Measurements from ENCODE around the gene ASB13.

Gene ASB13

GRCh38 chr10:5595994-5596471 is 70.4 kb downstream of the ASB13 start:
- peaks cover 10% of the 10 kb centered on the region for H3K4me1 ChIP-seq (ENCODE audit: control insufficient read depth, insufficient read depth, low read length)
- H3K27ac ChIP-seq (ENCODE audit: extremely low read depth, low read depth, low read length) = no peak overlapping the region; the same call in 1 of the 2 replicates
- H3K36me3 ChIP-seq (ENCODE audit: control insufficient read depth in 2 of 2, insufficient read depth in 1 of 2, low read length in 2 of 2) = no peaks in the 10 kb centered on the region
- CTCF ChIA-PET = interaction anchor here (0.6 to 2.7 kb wide), 4 partner anchors 22 to 172 kb away, joined by 4 to 10 read pairs (median 6); no protein-coding TSS in a partner anchor
- POLR2A ChIA-PET = interaction anchor here (1.0 to 1.3 kb wide), 2 partner anchors 47 to 150 kb away, joined by 3 read pairs; no protein-coding TSS in a partner anchor
- no peak overlapping the region for H3K4me3 ChIP-seq (ENCODE audit: low read depth, low read length)
- TF ChIP-seq MEIS1 (CRISPR knock-in tag; IDR thresholded peaks at IDR 0.05; ENCODE audit: borderline replicate concordance) (peak; percentile 50; the same call in 1 of the 2 replicates), HOXC10 (CRISPR knock-in tag; IDR thresholded peaks at IDR 0.05) (no peak), ZNF266 (tag by site-specific recombination; IDR thresholded peaks at IDR 0.05; ENCODE audit: low read depth) (no peak), EGR2 (tag by site-specific recombination; IDR thresholded peaks at IDR 0.05; ENCODE audit: low read depth) (no peak), ZNF214 (tag by site-specific recombination; IDR thresholded peaks at IDR 0.05; ENCODE audit: borderline replicate concordance) (no peak), ZNF624 (tag by site-specific recombination; IDR thresholded peaks at IDR 0.05) (no peak), ZNF747 (tag by site-specific recombination; IDR thresholded peaks at IDR 0.05) (no peak), GLIS1 (tag by site-specific recombination; IDR thresholded peaks at IDR 0.05) (peak; percentile 28; the same call in 1 of the 2 replicates), ZBTB11 (tag by site-specific recombination; conservative IDR thresholded peaks at IDR 0.05; ENCODE audit: low read depth) (no peak), PRDM10 (tag by site-specific recombination; IDR thresholded peaks at IDR 0.05) (peak; percentile 94), IKZF3 (tag by site-specific recombination; IDR thresholded peaks at IDR 0.05) (no peak)
- H3K9me3 ChIP-seq (ENCODE audit: control insufficient read depth, insufficient read depth, low read depth, low read length) = no peaks in the 10 kb centered on the region

- Histone ChIP-seq H3K4me3 (ENCODE audit: low read depth, low read length) (no peak overlapping the region), H3K4me1 (ENCODE audit: control insufficient read depth, insufficient read depth, low read length) (peaks cover 10% of the 10 kb centered on the region)
- TF ChIP-seq ZNF704 (tag by site-specific recombination; IDR thresholded peaks at IDR 0.05) (no peak), ZSCAN5A (tag by site-specific recombination; IDR thresholded peaks at IDR 0.05) (no peak), ZNF404 (tag by site-specific recombination; IDR thresholded peaks at IDR 0.05) (no peak), ZNF133 (tag by site-specific recombination; IDR thresholded peaks at IDR 0.05) (no peak), ZNF768 (tag by site-specific recombination; IDR thresholded peaks at IDR 0.05) (no peak), ZNF518A (tag by site-specific recombination; conservative IDR thresholded peaks at IDR 0.05; ENCODE audit: low read depth) (no peak), ZNF239 (tag by site-specific recombination; IDR thresholded peaks at IDR 0.05) (no peak), ZFP37 (tag by site-specific recombination; IDR thresholded peaks at IDR 0.05) (no peak), ZNF596 (tag by site-specific recombination; IDR thresholded peaks at IDR 0.05) (no peak)
These were observed 70.8 kb downstream of the ASB13 start for GRCh38 chr10:5595591-5595990.

More at GRCh38 chr10:5595591-5595990, 70.8 kb downstream of the ASB13 start:
- POLR2A ChIA-PET = interaction anchor here (1.0 to 1.3 kb wide), 2 partner anchors 47 to 150 kb away, joined by 3 read pairs; no protein-coding TSS in a partner anchor
- CTCF ChIA-PET = interaction anchor here (0.6 to 2.7 kb wide), 4 partner anchors 23 to 171 kb away, joined by 4 to 10 read pairs (median 6); no protein-coding TSS in a partner anchor
- Histone ChIP-seq H3K9me3 (ENCODE audit: control insufficient read depth, insufficient read depth, low read depth, low read length) (no peaks in the 10 kb centered on the region), H3K36me3 (ENCODE audit: control insufficient read depth in 2 of 2, insufficient read depth in 1 of 2, low read length in 2 of 2) (no peaks in the 10 kb centered on the region), H3K27ac (ENCODE audit: extremely low read depth, low read depth, low read length) (no peak overlapping the region; the same call in 1 of the 2 replicates)

All from HEK293 (cell line).